GM23338 (cell line): ENCODE data around the gene SALL2. TPM values are rescaled to one million over a fixed set of nuclear protein-coding genes. Genes with fewer than 3 reads are reported as not detected.

Experiments
- ATAC-seq: fragments of 200-7000 bp; cut with Tn5 transposase; 3 replicates; pipeline ENCODE4 v1.9.1; 2020
- DNase-seq: peaks from one replicate; pipeline ENCODE4 v3.0.0-alpha.2; 2015; ENCODE audit warnings: low spot score
- H2AFZ ChIP-seq: fragments of 200-600 bp; sonication (generic); 2 replicates; pipeline ENCODE4 v1.8.0; 2016; ENCODE audit warnings: antibody characterized with exemption, mild to moderate bottlenecking, moderate library complexity
- H3F3A ChIP-seq: fragments of 200-600 bp; sonication (generic); replicated peaks from 2 replicates; pipeline ENCODE4 v1.8.0; 2017; ENCODE audit warnings: antibody characterized with exemption, mixed run types, low read depth
- H3K27ac ChIP-seq: fragments of 200-600 bp; sonication (generic); 2 replicates; pipeline ENCODE4 v1.6.1; 2016; ENCODE audit warnings: low read depth
- H3K27me3 ChIP-seq: fragments of 200-600 bp; sonication (generic); 2 replicates; pipeline ENCODE4 v1.8.0; 2016; ENCODE audit warnings: mild to moderate bottlenecking, mixed run types, moderate library complexity; ENCODE audit not compliant: insufficient read depth
- H3K36me3 ChIP-seq: fragments of 200-600 bp; sonication (generic); 2 replicates; pipeline ENCODE4 v1.8.0; 2016; ENCODE audit warnings: mild to moderate bottlenecking; ENCODE audit not compliant: insufficient read depth
- H3K4me1 ChIP-seq: fragments of 200-600 bp; sonication (generic); 2 replicates; pipeline ENCODE4 v1.8.0; 2016; ENCODE audit warnings: mild to moderate bottlenecking, moderate library complexity; ENCODE audit not compliant: insufficient read depth
- H3K4me2 ChIP-seq: fragments of 200-600 bp; sonication (generic); 2 replicates; pipeline ENCODE4 v1.7.1; 2017; ENCODE audit warnings: mixed run types
- H3K4me3 ChIP-seq: fragments of 200-600 bp; sonication (generic); 2 replicates; pipeline ENCODE4 v1.6.1; 2016; ENCODE audit warnings: mixed run types
- H3K79me2 ChIP-seq: fragments of 200-600 bp; sonication (generic); replicated peaks from 2 replicates; pipeline ENCODE4 v1.8.0; 2017; ENCODE audit warnings: mild to moderate bottlenecking; ENCODE audit not compliant: insufficient read depth
- H3K9me2 ChIP-seq: fragments of 200-600 bp; sonication (generic); 2 replicates; pipeline ENCODE4 v1.8.0; 2017; ENCODE audit not compliant: insufficient read depth
- H4K20me1 ChIP-seq: fragments of 200-600 bp; sonication (generic); replicated peaks from 2 replicates; pipeline ENCODE4 v1.8.0; 2017; ENCODE audit warnings: mild to moderate bottlenecking; ENCODE audit not compliant: insufficient read depth
- H3K27ac Mint-ChIP-seq: 2 replicates; pipeline ENCODE4 v1.8.0; 2020; ENCODE audit warnings: inconsistent platforms, mild to moderate bottlenecking, moderate library complexity, mixed read lengths
- H3K27me3 Mint-ChIP-seq: 3 replicates; pipeline ENCODE4 v1.8.0; 2022; ENCODE audit warnings: low read depth, mild to moderate bottlenecking, moderate library complexity, mixed read lengths, inconsistent platforms; ENCODE audit not compliant: insufficient read depth, poor library complexity
- H3K36me3 Mint-ChIP-seq: 3 replicates; pipeline ENCODE4 v1.8.0; 2021; ENCODE audit warnings: low read depth, mild to moderate bottlenecking, inconsistent platforms, moderate library complexity, mixed read lengths
- H3K4me1 Mint-ChIP-seq: 3 replicates; pipeline ENCODE4 v1.8.0; 2020; ENCODE audit warnings: mild to moderate bottlenecking, inconsistent platforms, mixed read lengths
- H3K4me3 Mint-ChIP-seq: 3 replicates; pipeline ENCODE4 v1.8.0; 2021; ENCODE audit warnings: moderate library complexity, mild to moderate bottlenecking, inconsistent platforms, mixed read lengths
- H3K9me3 Mint-ChIP-seq: 3 replicates; pipeline ENCODE4 v1.8.0; 2020; ENCODE audit warnings: moderate library complexity, mild to moderate bottlenecking, inconsistent platforms, mixed read lengths
- CREB1 ChIP-seq: fragments of 250-450 bp; sonication (Bioruptor Pico); IDR thresholded peaks from 2 replicates; pipeline ENCODE4 v1.5.0; 2020; ENCODE audit warnings: low read depth, mild to moderate bottlenecking, moderate library complexity
- EZH2 ChIP-seq: fragments of 200-600 bp; sonication (generic); IDR thresholded peaks from one replicate; pipeline ENCODE4 v1.8.0; 2017; ENCODE audit warnings: antibody characterized with exemption, mild to moderate bottlenecking, low read depth; ENCODE audit not compliant: unreplicated experiment
- JUNB ChIP-seq: IDR thresholded peaks from one replicate; pipeline ENCODE4 v1.6.1; 2016; ENCODE audit warnings: antibody characterized with exemption; ENCODE audit not compliant: unreplicated experiment
- NANOG ChIP-seq: IDR thresholded peaks from 2 replicates; pipeline ENCODE4 v1.6.1; 2016; ENCODE audit warnings: antibody characterized with exemption, borderline replicate concordance
- POLR2AphosphoS5 ChIP-seq: IDR thresholded peaks from 2 replicates; pipeline ENCODE4 v1.6.1; 2016; ENCODE audit warnings: antibody characterized with exemption, low read depth
- ZNF114 ChIP-seq: fragments of 250-450 bp; sonication (Bioruptor Pico); IDR thresholded peaks from 2 replicates; pipeline ENCODE4 v1.5.0; 2020; ENCODE audit warnings: mild to moderate bottlenecking, moderate library complexity
- ZNF331 ChIP-seq: fragments of 250-450 bp; sonication (Bioruptor Pico); IDR thresholded peaks from 2 replicates; pipeline ENCODE4 v1.5.0; 2020; ENCODE audit warnings: low read depth, mild to moderate bottlenecking, moderate library complexity
- ZNF462 ChIP-seq: fragments of 250-450 bp; sonication (Bioruptor Pico); IDR thresholded peaks from 2 replicates; pipeline ENCODE4 v1.5.0; 2020; ENCODE audit warnings: mild to moderate bottlenecking, moderate library complexity
- polyA plus RNA-seq: library from polyadenylated mRNA; unstranded; fragments of >200 nt; fragmentation: Nextera tagmentation; extraction: Ambion mirVana; gene quantifications from 2 replicates; pipeline ENCODE4 v1.2.1, GENCODE V29; 2016
- total RNA-seq: library from RNA; depleted of rRNA; stranded (reverse); fragments of >200 nt; shearing (Covaris generic); gene quantifications from 2 replicates; pipeline ENCODE4 v1.2.3, GENCODE V29; 2014

Gene SALL2
- total and polyA plus RNA-seq, 2 experiments from 2014 or later, result 121 to 281 TPM

GRCh38 chr14:21539189-21539940 lies 13.2 kb upstream of the SALL2 start:
- H3K79me2 ChIP-seq, result peaks cover 44% of the 10 kb centered on the region
- peak overlapping the region; percentile 10; the same call in 1 of the 2 replicates for H3K4me3 ChIP-seq
- DNase-seq, result peak; percentile 44
- Mint-ChIP-seq H3K36me3 (peaks cover 14% of the 10 kb centered on the region), H3K9me3 (no peaks in the 10 kb centered on the region; the same call in 1 of the 3 replicates), H3K4me3 (peak overlapping the region; percentile 47), H3K27me3 (peaks cover 31% of the 10 kb centered on the region), H3K27ac (peak overlapping the region; percentile 90), H3K4me1 (peaks cover 47% of the 10 kb centered on the region)
- peak; percentile 5; the same call in 2 of the 3 replicates for ATAC-seq
- no peaks in the 10 kb centered on the region for H3K36me3 ChIP-seq
- H3K4me2 ChIP-seq, result peak overlapping the region; percentile 50
- H3K4me1 ChIP-seq, result peaks cover 45% of the 10 kb centered on the region
- H3K27ac ChIP-seq, result peak overlapping the region; percentile 84
- TF ChIP-seq JUNB (no peak), ZNF462 (no peak), NANOG (no peak), CREB1 (no peak), EZH2 (no peak), POLR2AphosphoS5 (no peak), ZNF114 (CRISPR knock-in tag) (no peak), ZNF331 (CRISPR knock-in tag) (no peak)
- no peaks in the 10 kb centered on the region for H4K20me1 ChIP-seq
- H3K9me2 ChIP-seq, result no peaks in the 10 kb centered on the region
- H2AFZ ChIP-seq, result no peak overlapping the region
- no peaks in the 10 kb centered on the region for H3K27me3 ChIP-seq
- peaks cover 9% of the 10 kb centered on the region; the same call in 1 of the 2 replicates for H3F3A ChIP-seq
